DMS79 treated with DMSO at 0.1 percent for 48 hours (cell line): ENCODE measurements around the gene PARG.
"Not testable (repeated sequence)": the region's sequence is repeated elsewhere in the genome, so short reads cannot be mapped to it uniquely, and the experiment has no call there.

Experiments
- DNase-seq: peaks from one replicate; lab custom pipeline; 2025; lab: John Stamatoyannopoulos, UW

The PARG gene

GRCh38 chr10:49827297-49827696 is 114.5 kb downstream of the PARG start:
- no peak for DNase-seq

- DNase-seq = no peak
These were observed 122.4 kb downstream of the PARG start for GRCh38 chr10:49819234-49819958.

GRCh38 chr10:49817845-49818244 is 124.0 kb downstream of the PARG start:
- DNase-seq = peak; percentile 2

DNA sequence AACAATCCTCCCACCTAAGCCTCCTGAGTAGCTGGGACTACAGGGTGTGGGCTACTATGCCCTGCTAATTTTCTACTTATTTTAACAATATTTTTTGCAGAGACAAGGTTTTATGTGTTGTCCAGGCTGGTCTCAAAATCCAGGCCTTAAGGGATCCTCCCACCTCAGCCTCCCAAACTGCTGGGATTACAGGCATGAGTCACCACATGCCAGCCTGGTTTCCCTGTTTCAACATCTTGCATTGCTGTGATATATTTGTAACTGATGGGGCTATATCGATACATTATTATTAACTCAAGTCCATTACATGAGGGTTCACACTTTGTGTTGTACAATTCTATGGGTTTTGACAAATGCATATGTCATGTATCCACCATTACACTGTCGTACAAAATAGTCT is 137.8 kb downstream of the PARG start:
- DNase-seq = no peak

DNA sequence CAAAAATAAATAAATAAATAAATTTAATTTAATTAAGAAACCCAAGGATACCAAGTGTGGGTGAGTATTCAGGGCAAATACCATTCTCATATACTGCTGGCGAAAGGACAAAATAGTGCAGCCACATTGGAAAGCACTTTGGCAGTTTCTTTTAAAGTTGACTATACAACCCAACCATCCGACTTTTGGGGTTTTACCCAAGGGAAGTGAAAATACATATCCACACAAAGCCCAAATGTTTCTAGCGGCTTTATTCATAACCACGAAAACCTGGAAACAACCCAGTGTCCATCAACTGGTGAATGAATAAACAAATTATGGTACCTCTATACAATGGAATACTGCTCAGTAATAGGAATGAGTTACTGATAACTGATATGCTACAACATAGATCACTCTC is 143.6 kb downstream of the PARG start:
- no peak for DNase-seq

DNA sequence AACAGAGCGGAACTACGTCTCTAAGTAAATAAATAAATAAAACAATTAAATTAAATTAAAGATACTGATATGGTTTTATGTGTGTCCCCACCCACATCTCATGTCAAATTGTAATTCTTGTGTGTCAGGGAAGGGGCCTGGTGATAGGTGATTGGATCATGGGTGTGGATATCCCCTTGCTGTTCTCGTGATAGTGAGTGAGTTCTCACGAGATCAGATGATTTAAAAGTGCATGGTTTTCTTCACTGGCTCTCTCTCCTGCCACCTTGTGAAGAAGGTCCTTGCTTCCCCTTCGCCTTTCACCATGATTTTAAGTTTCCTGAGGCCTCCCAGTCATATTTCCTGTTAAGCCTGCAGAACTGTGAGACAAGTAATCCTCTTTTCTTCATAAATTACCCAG is 150.7 kb downstream of the PARG start:
- no peak for DNase-seq

- DNase-seq = no peak
These were observed 157.1 kb downstream of the PARG start for GRCh38 chr10:49784681-49785080.

DNA sequence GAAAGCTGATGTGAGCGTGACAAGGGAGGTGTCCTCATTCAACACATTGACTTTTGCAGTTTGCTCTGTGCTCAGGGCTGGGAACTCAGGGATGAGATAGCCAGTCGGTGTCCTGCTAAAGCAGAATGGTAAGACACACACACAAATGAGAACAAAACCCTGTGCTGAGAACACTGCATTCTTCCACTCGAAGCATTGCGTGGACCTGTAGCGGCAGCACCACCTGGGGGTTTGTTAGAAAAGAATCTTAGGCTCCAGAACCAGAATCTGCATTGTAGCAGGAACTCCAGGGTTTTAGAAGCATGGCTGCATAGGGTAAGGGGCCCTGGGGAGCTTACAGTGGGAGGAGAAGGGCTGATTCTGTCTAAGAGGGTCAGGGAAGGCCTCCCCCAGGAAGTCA is 158.2 kb downstream of the PARG start:
- no peak for DNase-seq

GRCh38 chr10:49781247-49781646 is 160.6 kb downstream of the PARG start:
- DNase-seq = no peak

GRCh38 chr10:49778197-49778596 is 163.6 kb downstream of the PARG start:
- no peak for DNase-seq

GRCh38 chr10:49776851-49777250 is 165.0 kb downstream of the PARG start:
- no peak for DNase-seq

GRCh38 chr10:49775014-49775413 is 166.8 kb downstream of the PARG start:
- DNase-seq = no peak

- not testable (repeated sequence) for DNase-seq
These were observed 168.9 kb downstream of the PARG start for GRCh38 chr10:49772944-49773343.

DNA sequence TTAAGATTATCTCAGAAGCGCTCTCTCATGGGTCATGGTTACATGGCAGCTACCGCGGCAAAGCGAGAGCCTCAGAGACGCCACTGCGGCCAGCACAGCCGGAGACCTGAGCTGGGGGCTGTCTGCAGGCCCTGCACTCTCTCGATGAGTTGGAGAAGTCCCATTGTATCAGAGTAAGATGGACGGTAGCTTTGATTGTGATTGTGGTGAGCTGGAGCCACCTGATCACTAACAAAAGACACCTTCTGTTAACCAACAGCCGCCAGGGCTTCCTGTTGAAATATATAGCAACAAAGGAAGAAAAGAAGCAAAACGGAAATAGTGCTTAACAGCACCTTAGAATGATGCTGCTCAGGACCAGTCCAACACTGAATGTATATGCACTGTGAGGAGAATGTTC is 170.8 kb downstream of the PARG start:
- DNase-seq = not testable (repeated sequence)

GRCh38 chr10:49769692-49770091 is 172.1 kb downstream of the PARG start:
- no peak for DNase-seq

DNA sequence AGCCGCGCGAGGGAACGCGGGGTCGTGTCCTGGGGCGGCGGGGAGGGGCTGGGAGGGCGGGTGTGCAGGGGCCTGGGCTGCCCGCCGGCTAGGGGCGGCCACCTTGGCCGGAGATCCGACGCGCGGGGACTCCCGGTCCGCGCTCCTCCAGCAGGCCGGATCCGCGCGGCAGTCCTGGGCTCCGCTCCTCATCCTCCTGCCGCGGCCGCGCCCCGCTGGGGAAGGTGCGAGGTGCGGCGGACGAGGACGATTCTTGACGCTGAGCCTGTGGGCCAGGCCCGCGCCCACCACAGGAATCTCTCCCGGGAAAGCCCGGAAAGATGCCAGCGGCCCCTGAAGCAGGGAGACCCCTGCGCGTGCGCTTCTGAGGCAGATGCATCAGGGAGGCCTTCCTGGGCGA is 173.1 kb downstream of the PARG start:
- no peak for DNase-seq

- no peak for DNase-seq
These were observed 173.5 kb downstream of the PARG start for GRCh38 chr10:49768329-49768728.
